CD14-positive monocyte (primary cell): ENCODE data around the gene SLC22A4. TPM values are rescaled to one million over a fixed set of nuclear protein-coding genes. Genes with fewer than 3 reads are reported as not detected.
A peak's percentile ranks its signal among the peaks of the same experiment; 100 is the strongest.

Experiments
- DNase-seq, 3 donors: peaks; one replicate each; pipeline ENCODE4 v3.0.0-alpha.2; 2011 to 2022
- H2AFZ ChIP-seq: 2 replicates; pipeline ENCODE4 v1.6.0; 2012; ENCODE audit warnings: mild to moderate bottlenecking, low read depth, low read length, inconsistent platforms; ENCODE audit not compliant: insufficient read depth, poor library complexity, severe bottlenecking
- H3K27ac ChIP-seq, 2 donors: 1 replicate in 1 of 2; 2 replicates in 1 of 2; pipeline ENCODE4 v1.5.1; 2012 to 2013; ENCODE audit warnings: low read length in 2 of 2, control low read depth in 1 of 2, inconsistent platforms in 1 of 2, low read depth in 1 of 2, mild to moderate bottlenecking in 1 of 2
- H3K27me3 ChIP-seq, 2 donors: one replicate each; pipeline versions ENCODE4 v1.6.0 to v1.6.1; 2011 to 2013; ENCODE audit warnings: low read length in 2 of 2; ENCODE audit not compliant: control insufficient read depth in 2 of 2, insufficient read depth in 2 of 2
- H3K36me3 ChIP-seq, 2 donors: replicated peaks in 1 of 2; 1 replicate in 1 of 2; 2 replicates in 1 of 2; pipeline versions ENCODE4 v1.5.1 to v1.6.1; 2012 to 2013; ENCODE audit warnings: low read length in 2 of 2, control low read depth in 1 of 2, inconsistent platforms in 1 of 2, mild to moderate bottlenecking in 1 of 2; ENCODE audit not compliant: insufficient read depth in 2 of 2, control insufficient read depth in 1 of 2
- H3K4me1 ChIP-seq, 2 donors: 1 replicate in 1 of 2; 2 replicates in 1 of 2; pipeline versions ENCODE4 v1.5.1 to v1.6.1; 2012 to 2013; ENCODE audit warnings: low read length in 2 of 2, control low read depth in 1 of 2, inconsistent platforms in 1 of 2, mild to moderate bottlenecking in 1 of 2, moderate library complexity in 1 of 2; ENCODE audit not compliant: insufficient read depth in 2 of 2, control insufficient read depth in 1 of 2
- H3K4me2 ChIP-seq: replicated peaks from 2 replicates; pipeline ENCODE3; 2012; ENCODE audit warnings: low read length, moderate library complexity, mild to moderate bottlenecking; ENCODE audit not compliant: poor library complexity, severe bottlenecking; ENCODE audit errors: extremely low read depth
- H3K4me3 ChIP-seq, 3 experiments: fragments of 200-600 bp in 1 of 3; sonication (generic) in 1 of 3; replicated peaks in 1 of 3; 1 replicate in 2 of 3; 2 replicates in 1 of 3; pipeline ENCODE4 v1.5.1; 2011 to 2013; ENCODE audit warnings: low read length in 3 of 3, mild to moderate bottlenecking in 3 of 3, control low read depth in 2 of 3, low read depth in 2 of 3, inconsistent platforms in 1 of 3, moderate library complexity in 1 of 3
- H3K79me2 ChIP-seq: 2 replicates; pipeline ENCODE4 v1.6.0; 2012; ENCODE audit warnings: mild to moderate bottlenecking, control low read depth, inconsistent platforms, low read length, moderate library complexity; ENCODE audit not compliant: insufficient read depth
- H3K9ac ChIP-seq: 2 replicates; pipeline ENCODE4 v1.6.0; 2017; ENCODE audit warnings: low read length, mild to moderate bottlenecking; ENCODE audit not compliant: insufficient read depth, poor library complexity, severe bottlenecking
- H3K9me3 ChIP-seq, 2 donors: replicated peaks in 1 of 2; 1 replicate in 1 of 2; 2 replicates in 1 of 2; pipeline versions ENCODE4 v1.5.1 to v1.6.1; 2012 to 2013; ENCODE audit warnings: low read length in 2 of 2, control low read depth in 1 of 2; ENCODE audit not compliant: control insufficient read depth in 1 of 2, insufficient read depth in 1 of 2
- H4K20me1 ChIP-seq: 2 replicates; pipeline ENCODE4 v1.6.0; 2012; ENCODE audit warnings: mild to moderate bottlenecking, low read length, control low read depth, moderate library complexity; ENCODE audit not compliant: insufficient read depth
- H3K27ac Mint-ChIP-seq, 7 donors: one replicate each; pipeline ENCODE4 v1.8.0; 2020; ENCODE audit warnings: mild to moderate bottlenecking in 7 of 7, mixed read lengths in 7 of 7, moderate library complexity in 6 of 7, inconsistent platforms in 2 of 7
- H3K27me3 Mint-ChIP-seq, 3 donors: one replicate each; pipeline ENCODE4 v1.8.0; 2021 to 2022; ENCODE audit warnings: low read depth in 3 of 3, mild to moderate bottlenecking in 3 of 3, mixed read lengths in 3 of 3, moderate library complexity in 3 of 3, inconsistent platforms in 1 of 3
- H3K36me3 Mint-ChIP-seq, 2 donors: one replicate each; pipeline ENCODE4 v1.8.0; 2020; ENCODE audit warnings: mixed read lengths in 2 of 2, inconsistent platforms in 1 of 2, mild to moderate bottlenecking in 1 of 2
- H3K4me1 Mint-ChIP-seq: one replicate; pipeline ENCODE4 v1.8.0; 2020; ENCODE audit warnings: mild to moderate bottlenecking, mixed read lengths
- H3K4me3 Mint-ChIP-seq, 2 donors: one replicate each; pipeline ENCODE4 v1.8.0; 2020; ENCODE audit warnings: mild to moderate bottlenecking in 2 of 2, mixed read lengths in 2 of 2, moderate library complexity in 1 of 2
- H3K9me3 Mint-ChIP-seq, 7 donors: one replicate each; pipeline ENCODE4 v1.8.0; 2020 to 2022; ENCODE audit warnings: mixed read lengths in 7 of 7, mild to moderate bottlenecking in 6 of 7, moderate library complexity in 6 of 7, inconsistent platforms in 2 of 7
- CTCF ChIP-seq: fragments of 200-600 bp; IDR thresholded peaks from one replicate; pipeline ENCODE4 v1.8.0; 2022; ENCODE audit warnings: antibody characterized with exemption, mild to moderate bottlenecking
- WGBS: methylation state at CpG from one replicate; pipeline ENCODE4 v1.1.5; 2013; ENCODE audit warnings: missing lambda C conversion rate; ENCODE audit not compliant: insufficient coverage; 5-methylcytosine and 5-hydroxymethylcytosine counted together
- intact Hi-C, 2 donors: fragments of 100-400 bp; cut with micrococcal nuclease; formaldehyde crosslinking; loops; one replicate each; pipeline versions ENCODE4 v1.15.0 to v1.15.1; 2023
- polyA plus RNA-seq, 3 donors: library from polyadenylated mRNA; depleted of rRNA in 1 of 3; unstranded in 2 of 3; stranded (reverse) in 1 of 3; fragments of 300-500 nt in 2 of 3; fragments of >200 nt in 1 of 3; fragmentation: Illumina TruSeq in 2 of 3; gene quantifications; 1 replicate in 2 of 3; 2 replicates in 1 of 3; pipeline ENCODE4 v1.2.3, GENCODE V29; 2012 to 2021

The SLC22A4 gene
- polyA plus RNA-seq, 3 donors: 7.2 to 13.0 (median 12.2) TPM

- H3K27me3 ChIP-seq: no peaks in the 10 kb centered on the region
- 51% methylated on average over 3 of the region's 6 CpGs for WGBS
- no peaks in the 10 kb centered on the region for H4K20me1 ChIP-seq
- no peaks in the 10 kb centered on the region for H3K79me2 ChIP-seq
- intact Hi-C loops: no loop called here
- Mint-ChIP-seq H3K4me1 (peaks cover 19% of the 10 kb centered on the region), H3K27me3 (peaks cover 10 to 18% (median 15%) of the 10 kb centered on the region in 3 donors), H3K27ac (no peak overlapping the region), H3K36me3 (no peaks in the 10 kb centered on the region), H3K9me3 (no peaks in the 10 kb centered on the region), H3K4me3 (no peak overlapping the region)
- H3K36me3 ChIP-seq: no peaks in the 10 kb centered on the region
- no peak overlapping the region for H3K27ac ChIP-seq
- no peaks in the 10 kb centered on the region for H3K9me3 ChIP-seq
- no peak overlapping the region for H3K4me2 ChIP-seq
- H3K9ac ChIP-seq: no peak overlapping the region
- no peak for DNase-seq
- H3K4me3 ChIP-seq: no peak overlapping the region
- TF ChIP-seq CTCF: no peak
- peaks cover 3 to 17% of the 10 kb centered on the region in 2 donors for H3K4me1 ChIP-seq
- no peak overlapping the region for H2AFZ ChIP-seq
Observed at GRCh38 chr5:132267931-132268768, 26.0 kb upstream of the SLC22A4 start.

- H3K9ac ChIP-seq: no peak overlapping the region
- WGBS: 95% methylated on average over 6 of the region's 8 CpGs
- no peak for TF ChIP-seq CTCF
- H3K79me2 ChIP-seq: no peaks in the 10 kb centered on the region
- H3K4me1 ChIP-seq: peaks cover 3 to 17% of the 10 kb centered on the region in 2 donors
- H3K36me3 ChIP-seq: no peaks in the 10 kb centered on the region
- H3K4me2 ChIP-seq: no peak overlapping the region
- H3K4me3 Mint-ChIP-seq: no peak overlapping the region
- no peaks in the 10 kb centered on the region for H3K9me3 ChIP-seq
- no peaks in the 10 kb centered on the region for H3K9me3 Mint-ChIP-seq
- H3K4me3 ChIP-seq: no peak overlapping the region
- intact Hi-C loops: no loop called here
- DNase-seq: no peak
- peaks cover 10 to 18% (median 15%) of the 10 kb centered on the region in 3 donors for H3K27me3 Mint-ChIP-seq
- H3K27ac Mint-ChIP-seq: peak overlapping the region in 1 of 7 donors; percentile 26
- no peaks in the 10 kb centered on the region for H3K36me3 Mint-ChIP-seq
- no peak overlapping the region for H2AFZ ChIP-seq
- H4K20me1 ChIP-seq: no peaks in the 10 kb centered on the region
- peaks cover 21% of the 10 kb centered on the region for H3K4me1 Mint-ChIP-seq
- no peak overlapping the region for H3K27ac ChIP-seq
- H3K27me3 ChIP-seq: no peaks in the 10 kb centered on the region
Observed at GRCh38 chr5:132268769-132269551, 25.2 kb upstream of the SLC22A4 start.
